ENCODE data around the gene ARHGAP24. TPM values are rescaled to one million over a fixed set of nuclear protein-coding genes. Genes with fewer than 3 reads are reported as not detected.

The ARHGAP24 gene
- polyA plus RNA-seq, 1 donor = 49.0 TPM

DNA sequence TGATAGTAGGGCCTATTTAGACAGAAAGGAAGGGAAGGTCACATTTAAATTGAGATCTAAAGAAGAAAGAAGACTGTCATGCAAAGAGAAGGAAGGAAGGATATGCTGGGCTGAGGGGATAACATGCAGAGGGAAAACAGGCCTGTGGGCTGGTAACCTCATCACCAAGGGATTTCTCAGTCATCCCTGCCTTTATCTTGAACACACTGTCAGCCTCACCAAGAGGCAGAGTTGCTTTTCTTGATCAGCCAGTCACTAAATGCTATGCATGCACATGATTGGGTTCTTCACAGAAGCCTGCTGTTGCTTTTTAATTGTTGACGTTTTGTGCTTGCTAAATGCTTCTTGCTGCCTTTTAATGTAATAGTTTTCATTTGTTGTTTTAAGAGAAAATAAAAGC is 113.0 kb downstream of the ARHGAP24 start:
- no peak for DNase-seq

DNA sequence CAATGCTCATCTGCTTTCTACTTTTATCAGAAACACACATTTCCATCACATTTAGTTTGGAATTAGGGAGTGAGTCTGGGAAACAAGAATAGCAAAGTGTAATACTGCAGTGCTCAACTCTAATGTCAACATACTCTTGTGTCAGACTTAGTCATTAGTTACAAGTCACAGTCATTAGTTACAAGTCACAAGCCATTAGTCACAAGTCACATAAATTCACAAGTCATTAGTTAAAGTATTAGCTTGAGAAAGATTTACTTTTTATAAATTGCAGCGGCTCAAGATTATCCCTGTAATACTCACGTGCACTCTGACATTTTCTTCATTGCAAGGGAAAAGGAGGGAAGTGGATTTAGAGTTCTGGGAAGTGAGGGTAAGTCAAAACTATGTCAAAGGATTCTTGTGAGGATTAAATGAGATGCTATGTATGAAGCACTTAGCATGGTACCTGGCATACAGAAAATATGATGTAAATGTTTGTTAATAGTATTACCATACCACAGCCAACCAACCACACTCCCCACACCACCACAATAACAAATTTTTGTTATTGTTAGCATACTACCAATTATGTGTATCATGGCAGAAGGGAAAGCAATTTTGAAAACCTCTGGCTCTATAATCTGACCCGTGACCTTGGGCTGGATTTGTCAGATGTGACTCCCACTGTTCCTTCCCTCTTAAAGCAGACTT is 116.6 kb downstream of the ARHGAP24 start:
- DNase-seq = no peak

DNA sequence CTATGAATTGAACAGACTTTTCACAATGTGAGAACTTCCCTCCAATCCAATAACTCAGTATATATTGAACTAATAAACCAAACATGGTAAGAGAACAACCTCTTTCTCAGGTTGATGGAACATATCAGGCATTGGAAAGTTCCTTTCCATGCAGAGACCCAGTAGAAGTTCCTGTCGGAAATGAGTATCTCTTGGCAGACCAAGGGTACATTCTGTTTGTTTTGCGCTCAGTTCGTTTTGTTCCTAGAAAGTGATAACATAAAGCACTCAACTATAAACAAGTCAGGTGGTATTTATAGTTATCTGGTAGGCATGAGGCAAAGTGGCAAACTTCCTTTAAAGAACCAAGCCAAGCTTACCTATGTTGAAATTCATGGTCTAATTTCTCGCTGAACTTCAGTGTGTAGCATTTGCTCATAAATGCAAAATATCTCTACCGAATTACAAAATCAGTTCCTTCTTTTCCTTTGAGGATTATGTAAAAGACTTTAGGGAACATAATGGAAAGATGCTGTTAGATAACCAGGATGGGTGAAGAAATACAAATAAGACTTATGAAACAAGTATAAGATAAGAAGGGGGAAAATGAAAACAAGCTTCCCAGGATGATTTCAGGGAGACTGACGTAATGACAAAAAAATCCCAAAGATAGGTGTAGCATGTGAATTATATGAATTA is 120.3 kb downstream of the ARHGAP24 start:
- no peak for DNase-seq

DNA sequence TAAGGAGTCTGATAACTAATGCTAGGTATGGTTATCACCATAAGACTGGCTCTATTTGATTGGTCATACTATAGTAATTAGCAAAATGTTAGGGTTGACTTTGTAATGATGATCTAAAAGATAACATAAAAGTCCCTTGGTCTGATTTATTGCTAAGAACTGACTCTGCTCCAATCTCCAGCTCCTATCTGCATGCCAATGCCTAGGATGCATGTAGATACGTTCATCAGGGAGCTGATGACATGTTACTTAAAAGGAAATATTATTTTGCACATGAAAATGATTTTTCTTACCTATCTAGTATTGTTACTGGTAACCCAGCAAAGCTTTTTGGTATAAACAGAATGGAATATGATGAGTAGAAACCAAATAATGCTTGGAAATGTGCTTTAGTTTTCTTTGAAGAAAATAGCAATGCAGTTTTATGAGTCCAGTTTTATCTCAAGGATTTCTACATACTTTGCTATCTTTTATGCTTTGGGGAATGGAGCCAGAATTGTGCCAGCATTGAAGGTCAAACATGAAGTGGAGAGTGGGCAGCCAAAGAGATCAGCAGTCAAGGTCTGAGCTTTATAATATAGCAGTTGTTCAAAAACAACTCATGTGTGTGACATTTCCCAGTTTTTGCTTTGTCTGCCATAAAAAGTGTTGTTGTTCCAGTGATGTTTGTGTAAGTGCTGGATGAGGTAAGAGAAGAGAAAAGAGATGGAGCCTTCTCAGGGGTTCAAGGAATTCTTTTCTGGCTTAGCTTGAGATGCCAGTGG is 121.0 kb downstream of the ARHGAP24 start:
- no peak for DNase-seq

DNA sequence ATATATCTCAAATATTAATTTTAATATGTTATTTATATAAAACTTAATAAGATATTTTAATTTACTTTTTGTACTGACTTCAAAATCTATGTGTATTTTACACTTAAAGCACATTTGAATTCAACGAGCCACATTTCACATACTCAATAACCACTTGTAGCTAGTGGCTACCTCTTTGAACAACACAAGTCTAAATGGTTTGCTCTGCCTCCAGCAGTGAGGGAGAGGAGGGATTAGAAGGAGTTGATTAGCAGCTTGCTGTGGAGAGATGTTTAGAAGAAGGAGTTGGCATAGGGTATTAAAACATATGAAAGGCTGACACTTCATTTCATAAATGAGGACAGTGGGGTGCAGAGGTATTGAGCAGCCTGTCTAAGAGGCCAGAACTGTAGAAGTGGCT is 124.0 kb downstream of the ARHGAP24 start:
- no peak for DNase-seq

DNA sequence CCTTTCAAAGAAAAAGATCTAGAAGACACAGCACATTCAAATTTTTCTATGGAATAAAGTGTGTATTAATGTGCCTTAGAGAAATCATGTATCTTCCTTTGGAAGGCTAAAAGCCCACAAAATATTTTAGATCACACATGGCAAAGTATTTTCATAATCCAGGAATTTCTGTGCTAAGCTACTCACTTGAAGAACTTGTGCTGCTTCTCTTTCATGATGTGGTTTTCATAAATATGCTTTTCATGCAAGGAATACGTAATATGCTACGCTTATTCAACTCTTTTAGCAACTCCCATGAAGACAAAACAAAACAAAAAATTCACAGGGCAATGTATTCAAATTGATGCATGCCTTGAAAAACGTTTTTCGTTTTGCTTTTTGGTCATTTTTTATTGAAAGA is 125.6 kb downstream of the ARHGAP24 start:
- no peak for DNase-seq

DNA sequence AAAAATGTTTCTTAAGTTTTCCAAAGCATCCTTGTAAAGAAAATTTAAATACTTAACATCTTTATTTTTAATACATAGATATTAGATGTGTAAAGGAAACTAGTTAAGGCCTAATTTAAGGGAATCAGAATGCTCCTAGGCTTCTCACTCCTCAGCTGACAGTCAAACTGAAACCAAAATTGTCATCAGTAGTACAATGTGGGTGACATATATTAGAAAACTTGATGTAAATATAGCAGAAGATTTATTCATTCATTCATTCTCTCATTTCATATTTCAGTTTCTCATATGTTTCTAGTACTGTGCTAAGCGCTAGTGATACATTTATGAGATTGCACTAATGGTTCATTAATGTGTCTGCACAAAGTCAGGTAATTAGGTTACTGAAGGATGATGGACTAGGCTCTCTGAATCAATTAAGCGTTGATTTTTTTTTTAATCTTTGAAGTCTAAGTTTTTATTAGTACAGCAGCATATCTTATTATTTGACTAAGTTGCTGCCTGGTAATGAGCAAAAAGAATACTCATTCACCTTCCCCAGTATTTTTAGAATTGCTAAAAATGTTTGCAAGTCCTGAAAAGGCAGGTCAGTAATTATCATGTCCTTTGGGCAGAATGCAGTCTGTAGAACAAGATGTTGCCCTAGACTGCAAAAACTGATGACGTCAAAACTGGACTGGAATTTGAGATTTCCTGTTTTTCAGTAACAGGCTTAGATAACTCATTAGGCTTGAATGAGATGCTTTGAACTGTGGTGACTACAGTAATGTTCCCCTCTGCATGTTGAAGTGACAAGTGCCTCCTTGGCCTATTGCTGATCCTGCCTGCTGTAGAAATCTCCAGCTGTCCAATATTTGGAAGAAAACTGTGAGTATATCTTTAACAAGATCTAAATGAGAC is 128.7 kb downstream of the ARHGAP24 start:
- no peak for DNase-seq

DNA sequence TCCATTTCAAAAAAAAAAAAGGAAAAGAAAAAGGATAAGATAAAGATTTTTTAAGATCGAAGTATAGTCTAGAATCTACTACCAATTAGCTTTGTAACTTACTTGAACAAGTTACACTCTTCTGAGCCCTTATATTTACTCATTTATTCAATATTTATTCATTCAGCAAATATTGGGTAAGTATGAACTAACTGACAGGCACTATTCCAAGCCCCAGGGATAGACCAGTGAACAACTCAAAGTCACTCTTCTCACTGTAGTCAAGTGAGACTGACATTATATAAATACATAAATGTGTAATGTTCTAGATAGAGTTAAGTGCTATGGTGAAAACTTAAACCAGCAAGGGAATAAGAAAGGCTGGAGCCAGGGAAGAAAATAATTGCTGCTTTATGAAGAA is 131.6 kb downstream of the ARHGAP24 start:
- DNase-seq = no peak

DNA sequence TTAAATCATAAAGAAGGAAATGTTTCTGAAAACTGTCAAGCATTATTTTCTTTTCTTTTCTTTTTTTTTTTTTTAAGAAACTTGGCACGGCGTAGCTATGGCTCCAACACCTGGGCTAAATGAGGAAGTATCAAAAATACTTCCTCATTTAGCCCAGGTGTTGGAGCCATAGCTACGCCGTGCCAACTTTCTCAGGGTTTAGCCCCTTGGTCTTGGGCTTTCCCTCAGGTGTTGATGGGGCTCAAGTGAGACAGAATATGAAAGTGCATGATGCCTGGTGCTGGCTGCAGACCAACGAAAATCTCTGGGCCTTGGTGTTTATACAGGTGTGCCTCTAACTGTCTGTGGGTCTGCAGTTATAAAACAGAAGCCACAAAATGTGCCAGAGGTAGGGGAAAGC is 132.7 kb downstream of the ARHGAP24 start:
- DNase-seq = no peak

DNA sequence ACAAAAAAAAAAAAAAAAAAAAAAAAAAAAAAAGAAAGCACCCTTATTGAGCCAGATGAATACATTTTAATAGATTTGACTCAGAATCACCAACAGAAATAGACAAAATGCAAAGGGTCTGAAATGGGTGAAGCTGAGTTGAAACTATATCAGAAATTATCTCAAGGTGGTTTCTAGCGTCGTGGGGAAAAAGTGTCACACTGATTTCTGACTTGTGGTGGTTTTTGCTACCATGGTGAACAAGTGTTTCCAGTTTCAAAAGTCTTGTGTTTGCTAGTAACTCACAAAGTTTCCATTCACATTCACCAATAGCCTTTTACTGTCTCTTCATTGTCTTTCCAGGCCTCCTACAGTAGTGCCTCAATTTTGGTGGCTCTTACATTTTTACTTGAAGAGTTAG is 135.5 kb downstream of the ARHGAP24 start:
- DNase-seq = no peak

DNA sequence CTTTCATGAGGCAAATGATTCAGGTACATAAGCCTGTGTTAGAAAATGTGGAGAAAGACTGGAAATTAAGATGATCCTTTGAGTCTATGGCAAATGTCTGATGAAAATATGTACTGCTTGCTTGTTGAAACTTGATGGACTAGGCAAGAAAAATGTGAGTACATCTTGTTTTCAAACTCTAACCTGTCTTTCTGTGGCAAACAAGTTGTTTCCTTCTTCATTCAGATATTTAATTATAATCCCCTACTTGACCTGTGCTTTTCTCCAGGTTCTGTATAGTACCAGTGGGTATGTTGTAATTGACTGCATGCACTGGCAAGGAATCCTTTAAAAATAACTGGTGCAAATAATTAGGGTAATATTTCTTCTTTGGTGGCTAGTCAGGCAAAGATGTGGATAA is 136.7 kb downstream of the ARHGAP24 start:
- no peak for DNase-seq

DNA sequence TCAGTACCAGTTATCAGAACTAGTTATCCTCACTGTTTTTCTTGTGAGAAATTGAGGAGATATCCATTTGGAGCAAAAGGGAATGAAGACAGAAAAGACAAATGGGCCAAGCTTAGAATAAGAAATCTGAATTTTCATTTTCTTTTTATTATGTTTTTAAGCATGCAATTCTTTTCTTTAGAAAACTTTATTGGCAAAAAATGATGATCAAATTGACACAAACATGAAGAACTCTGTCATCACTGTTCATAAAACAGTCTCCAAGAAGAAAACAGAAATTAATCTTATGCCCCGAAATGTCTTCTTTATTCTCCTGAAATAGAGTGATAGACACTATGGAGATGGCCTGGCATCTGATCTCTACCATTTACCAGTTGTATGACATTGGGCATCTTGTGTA is 139.0 kb downstream of the ARHGAP24 start:
- DNase-seq = no peak

DNA sequence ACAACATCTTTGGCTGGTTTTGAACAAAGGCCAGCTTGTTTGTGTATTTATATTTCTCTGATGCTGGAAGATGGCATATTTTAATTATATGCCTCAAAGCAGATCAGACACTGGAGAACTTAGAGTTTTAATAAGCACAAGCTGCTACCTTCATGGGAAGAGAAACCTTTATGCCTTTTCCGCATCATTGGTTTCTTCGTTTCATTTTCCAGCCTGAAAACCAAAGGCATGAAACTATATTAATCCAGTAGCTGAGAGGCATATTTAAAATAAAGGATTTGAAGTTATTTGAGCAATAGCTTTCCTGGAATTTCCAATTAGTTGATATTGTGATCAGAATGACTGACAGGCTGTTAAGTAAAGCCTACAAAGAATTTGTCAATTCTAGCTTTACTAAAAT is 141.0 kb downstream of the ARHGAP24 start:
- no peak for DNase-seq

DNA sequence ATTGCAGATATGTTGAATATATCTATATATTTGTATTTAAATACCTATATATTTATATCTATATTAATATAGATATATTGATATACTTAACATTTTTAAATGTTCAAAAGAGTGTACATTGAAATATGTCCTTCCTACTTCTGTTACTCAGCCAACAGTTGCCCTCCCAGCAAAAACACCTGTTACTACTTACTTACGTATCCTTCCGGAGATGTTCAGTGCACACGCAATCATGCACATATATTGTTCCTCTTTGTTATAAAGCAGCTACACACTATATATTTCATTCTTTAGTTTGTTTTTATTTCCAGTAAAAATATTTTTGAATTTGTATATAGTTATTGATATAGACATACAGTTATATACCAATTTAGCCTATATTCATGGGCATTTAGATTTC is 142.3 kb downstream of the ARHGAP24 start:
- DNase-seq = no peak

DNA sequence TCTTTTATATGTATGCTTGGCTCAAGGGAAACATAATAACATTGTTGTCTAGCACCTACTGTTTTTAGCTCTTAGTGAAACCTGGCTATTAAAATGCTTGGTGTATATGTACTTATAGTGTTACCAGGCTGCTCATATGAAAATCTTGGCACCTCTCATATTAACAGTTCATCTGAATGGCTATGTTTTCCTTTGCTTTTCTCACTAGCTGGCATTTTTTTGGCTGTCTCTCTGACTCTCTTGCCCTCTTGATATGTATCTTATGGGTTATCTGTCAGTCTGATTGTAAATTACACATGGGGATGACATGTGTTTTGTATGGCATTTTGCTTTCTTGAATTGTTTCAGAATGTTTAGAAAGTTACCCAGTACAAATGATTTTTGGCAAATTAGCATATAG is 158.0 kb downstream of the ARHGAP24 start:
- DNase-seq = no peak

DNA sequence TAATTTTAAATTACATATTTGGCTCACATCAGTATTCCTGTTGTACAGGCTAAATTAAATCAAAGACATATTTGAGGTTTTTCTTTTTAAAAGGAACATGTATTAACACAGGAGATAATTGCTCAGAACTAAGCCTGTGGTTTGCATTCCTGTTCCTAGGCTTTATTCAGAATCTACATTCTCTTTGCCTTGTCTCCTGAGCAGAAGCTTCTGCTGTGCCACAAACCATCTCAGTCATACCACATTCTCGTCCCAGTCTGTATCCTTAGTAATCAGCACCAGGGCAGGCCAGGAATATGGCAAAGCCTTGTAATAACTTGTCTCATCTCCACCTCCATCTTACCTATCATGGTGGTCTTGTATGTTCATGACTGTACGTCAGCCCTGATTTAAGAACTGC is 162.8 kb downstream of the ARHGAP24 start:
- no peak for DNase-seq

DNA sequence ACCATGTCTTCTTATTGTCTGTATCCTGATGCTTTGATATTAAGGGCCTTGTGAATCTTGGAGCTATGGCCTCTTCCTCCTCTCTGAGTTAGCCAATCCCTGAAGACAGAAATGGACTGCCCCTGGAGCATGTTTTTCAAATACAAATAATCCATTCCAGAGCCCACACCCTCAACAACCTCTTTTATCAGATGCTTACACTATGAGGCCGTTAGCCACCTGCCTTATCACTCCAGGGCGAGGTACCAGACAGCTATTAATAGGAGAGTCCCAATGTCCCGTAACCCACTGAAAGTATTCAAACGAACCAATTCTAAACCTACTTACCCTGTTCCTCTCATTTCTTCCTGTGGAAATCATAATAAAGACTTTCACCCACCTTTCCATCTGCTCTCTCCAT is 165.0 kb downstream of the ARHGAP24 start:
- no peak for DNase-seq

DNA sequence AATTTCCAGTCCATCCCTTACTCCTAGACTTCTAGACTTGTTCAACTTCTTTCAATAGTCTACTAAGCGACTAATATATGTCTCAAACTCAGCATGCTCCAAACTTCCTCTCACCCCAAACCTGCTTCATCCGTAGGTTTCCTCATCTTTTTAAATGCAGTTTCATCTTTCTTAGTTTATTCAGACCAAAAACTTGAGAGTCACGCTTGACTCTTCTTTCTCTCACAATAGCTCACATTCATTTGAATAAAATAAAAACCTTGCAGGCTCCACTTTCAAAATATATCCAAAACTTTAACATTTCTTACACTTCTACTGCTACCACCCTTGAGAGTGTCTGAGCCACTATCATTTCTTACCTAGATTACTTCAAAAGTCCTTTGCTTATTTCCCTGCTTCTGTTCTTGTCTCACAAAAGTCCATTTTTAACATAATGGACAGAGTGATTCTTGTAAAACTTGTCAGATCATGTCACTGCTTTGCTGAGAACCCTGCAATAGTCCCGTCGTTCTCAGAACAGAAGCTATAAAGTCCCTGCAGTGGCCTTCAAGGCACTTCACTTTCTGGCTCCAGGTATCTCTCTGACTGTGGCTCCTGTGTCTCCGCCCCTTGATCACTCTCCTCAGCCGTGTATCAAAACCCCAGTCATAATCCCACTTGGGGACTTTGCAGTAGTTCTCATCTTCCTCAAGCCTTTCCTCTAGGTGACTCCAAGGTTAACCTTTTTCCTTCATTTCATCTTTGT is 167.6 kb downstream of the ARHGAP24 start:
- DNase-seq = no peak

DNA sequence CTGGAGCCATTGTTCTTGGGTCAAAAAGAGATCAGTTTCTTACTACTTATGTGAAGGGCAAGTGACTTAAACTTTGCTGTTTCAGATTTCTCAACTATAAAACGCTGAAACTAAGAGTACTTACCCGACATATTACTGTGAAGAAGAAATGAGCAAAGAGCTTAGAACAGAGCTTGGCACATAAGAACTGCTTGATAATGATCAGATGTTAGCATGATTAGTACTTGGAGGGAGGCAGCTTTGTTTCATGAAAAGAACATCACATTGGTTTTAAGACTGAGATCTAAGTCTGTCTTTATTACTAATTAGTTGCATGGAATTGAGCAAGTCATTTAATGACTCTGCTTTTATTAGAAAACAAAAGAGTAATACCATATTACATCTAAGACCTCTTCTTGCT is 169.1 kb downstream of the ARHGAP24 start:
- DNase-seq = no peak

DNA sequence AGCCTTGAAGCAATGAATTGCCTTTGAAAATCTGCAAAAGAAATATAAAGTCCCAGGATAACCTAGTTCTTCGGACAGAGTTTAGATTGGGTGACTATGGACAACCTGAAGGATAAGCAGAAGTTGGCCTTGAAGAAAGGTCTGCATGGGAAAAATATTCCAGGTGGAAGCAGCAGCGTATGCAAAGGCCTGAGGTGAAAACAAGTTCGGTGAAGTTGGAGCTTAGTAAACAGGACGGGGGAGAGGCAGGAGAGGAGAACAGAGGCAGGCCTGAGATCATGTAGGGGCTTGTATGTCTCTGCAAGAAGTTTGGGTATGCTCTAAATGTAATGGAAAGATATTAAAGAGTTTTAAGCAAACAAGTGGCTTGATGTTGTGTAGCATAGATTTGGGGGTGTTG is 176.0 kb downstream of the ARHGAP24 start:
- no peak for DNase-seq

DNA sequence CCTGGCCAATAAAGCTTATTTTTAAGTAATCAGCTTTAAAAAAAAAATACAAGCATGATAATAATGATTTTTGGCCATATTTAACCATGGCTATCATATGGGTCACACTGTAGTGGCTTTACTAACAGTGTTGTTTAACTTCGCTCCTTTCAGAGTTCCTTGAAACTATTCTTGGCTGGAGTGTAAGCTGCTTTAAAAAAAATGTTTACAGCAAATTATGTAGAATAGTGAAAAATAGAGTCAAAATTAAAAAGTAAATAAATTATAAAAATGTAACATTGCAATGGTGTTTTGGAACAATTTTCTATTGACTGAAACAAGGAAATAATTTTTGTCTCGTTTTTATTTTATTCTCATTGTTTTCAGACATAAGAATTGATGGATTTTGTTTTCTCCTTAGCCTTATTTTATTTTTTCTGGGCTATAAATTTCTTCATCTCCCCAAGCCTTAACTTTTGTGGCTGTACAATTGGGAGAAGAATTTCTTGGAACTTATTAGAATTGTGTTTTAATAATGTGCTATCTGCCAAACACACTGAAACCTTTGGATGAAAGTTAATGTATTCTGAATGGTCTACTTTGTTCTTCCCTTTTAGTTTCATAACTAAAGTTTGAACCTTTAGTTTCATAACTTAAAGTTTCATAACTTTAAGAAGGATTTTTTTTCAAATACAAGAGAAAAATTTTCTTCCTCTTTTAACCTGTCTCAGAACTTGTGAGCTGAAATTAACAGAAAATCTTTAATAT is 182.0 kb downstream of the ARHGAP24 start:
- DNase-seq = no peak
